SK-N-SH (cell line): ENCODE measurements around the gene ELMOD1. TPM values are rescaled to one million over a fixed set of nuclear protein-coding genes. Genes with fewer than 3 reads are reported as not detected.

Experiments
- CTCF ChIA-PET: fragments of 300-600, 350-600 bp; formaldehyde crosslinking; extraction: SDS; loops from one replicate; lab custom pipeline; 2021; lab: Yijun Ruan, JAX
- POLR2A ChIA-PET: fragments of 350-600 bp; sonication (Branson Sonifier 250); formaldehyde crosslinking; extraction: SDS; loops from one replicate; lab custom pipeline; 2020; ENCODE audit warnings: antibody characterized with exemption, inconsistent platforms; lab: Yijun Ruan, JAX
- DNase-seq: peaks from one replicate; pipeline ENCODE4 v3.0.0; 2012
- H2AFZ ChIP-seq: fragments of 200-600 bp; sonication (generic); 2 replicates; pipeline ENCODE4 v1.8.1; 2016; ENCODE audit warnings: antibody characterized with exemption, mild to moderate bottlenecking, low read depth
- H3F3A ChIP-seq: fragments of 200-600 bp; sonication (generic); replicated peaks from 2 replicates; pipeline ENCODE3; 2016; ENCODE audit warnings: antibody characterized with exemption, mild to moderate bottlenecking; ENCODE audit not compliant: insufficient read depth
- H3K27ac ChIP-seq, 2 experiments: fragments of 200-500 bp in 1 of 2; fragments of 200-600 bp in 1 of 2; sonication (Bioruptor generic) in 1 of 2; sonication (generic), shearing (Covaris generic) in 1 of 2; 2 replicates each; pipeline versions ENCODE4 v1.5.1 to v1.6.1; 2014 to 2016; ENCODE audit warnings: low read depth in 2 of 2, inconsistent platforms in 1 of 2, low read length in 1 of 2, mild to moderate bottlenecking in 1 of 2, mixed read lengths in 1 of 2
- H3K27me3 ChIP-seq: fragments of 200-600 bp; sonication (generic), shearing (Covaris generic); 2 replicates; pipeline ENCODE4 v1.6.1; 2016; ENCODE audit warnings: mixed run types; ENCODE audit not compliant: insufficient read depth
- H3K36me3 ChIP-seq, 2 experiments: fragments of 200-500 bp in 1 of 2; fragments of 200-600 bp in 1 of 2; sonication (Bioruptor generic) in 1 of 2; sonication (generic) in 1 of 2; replicated peaks in 1 of 2; 2 replicates each; pipeline versions ENCODE3 to v1.5.1; 2014 to 2016; ENCODE audit warnings: low read length in 1 of 2, mild to moderate bottlenecking in 1 of 2; ENCODE audit not compliant: insufficient read depth in 2 of 2, control insufficient read depth in 1 of 2
- H3K4me1 ChIP-seq, 2 experiments: fragments of 200-500 bp in 1 of 2; fragments of 200-600 bp in 1 of 2; sonication (Bioruptor generic) in 1 of 2; sonication (generic), shearing (Covaris generic) in 1 of 2; 2 replicates each; pipeline versions ENCODE4 v1.5.1 to v1.6.1; 2014 to 2016; ENCODE audit warnings: low read depth in 1 of 2, low read length in 1 of 2, mixed run types in 1 of 2; ENCODE audit not compliant: insufficient read depth in 2 of 2, control insufficient read depth in 1 of 2
- H3K4me2 ChIP-seq: fragments of 200-600 bp; sonication (generic), shearing (Covaris generic); 2 replicates; pipeline ENCODE4 v1.6.1; 2017; ENCODE audit warnings: mixed run types
- H3K4me3 ChIP-seq, 2 experiments: fragments of 200-500 bp in 1 of 2; fragments of 200-600 bp in 1 of 2; sonication (Bioruptor generic) in 1 of 2; sonication (generic), shearing (Covaris generic) in 1 of 2; 2 replicates each; pipeline versions ENCODE4 v1.5.1 to v1.8.1; 2014 to 2016; ENCODE audit warnings: low read depth in 2 of 2, inconsistent platforms in 1 of 2, low read length in 1 of 2, mild to moderate bottlenecking in 1 of 2, mixed read lengths in 1 of 2, moderate library complexity in 1 of 2
- H3K79me2 ChIP-seq: fragments of 200-600 bp; sonication (generic); 2 replicates; pipeline ENCODE4 v1.8.1; 2017; ENCODE audit warnings: mild to moderate bottlenecking; ENCODE audit not compliant: insufficient read depth
- H3K9ac ChIP-seq: fragments of 200-600 bp; sonication (generic); 2 replicates; pipeline ENCODE4 v1.6.1; 2017; ENCODE audit warnings: mixed run types
- H3K9me2 ChIP-seq: fragments of 200-600 bp; sonication (generic); 2 replicates; pipeline ENCODE4 v1.6.1; 2017; ENCODE audit warnings: mixed run types
- H3K9me3 ChIP-seq: fragments of 200-600 bp; sonication (generic); 2 replicates; pipeline ENCODE4 v1.6.1; 2017; ENCODE audit warnings: mixed run types, mild to moderate bottlenecking, moderate library complexity
- H4K20me1 ChIP-seq: fragments of 200-600 bp; sonication (generic); 2 replicates; pipeline ENCODE4 v1.6.1; 2017; ENCODE audit warnings: mild to moderate bottlenecking, mixed run types; ENCODE audit not compliant: insufficient read depth
- ELF1 ChIP-seq: IDR thresholded peaks from 2 replicates; pipeline ENCODE4 v1.4.0; 2012
- EP300 ChIP-seq, 2 experiments: IDR thresholded peaks; 2 replicates each; pipeline versions ENCODE4 v1.4.0 to v1.6.1; 2012; ENCODE audit warnings: borderline replicate concordance in 1 of 2, low read depth in 1 of 2, low read length in 1 of 2
- EZH2phosphoT487 ChIP-seq: fragments of 200-600 bp; sonication (generic); IDR thresholded peaks from 2 replicates; pipeline ENCODE4 v1.6.1; 2017; ENCODE audit warnings: low read depth, mixed run types, mild to moderate bottlenecking, antibody characterized with exemption, moderate library complexity, borderline replicate concordance
- FOSL2 ChIP-seq: IDR thresholded peaks from 2 replicates; pipeline ENCODE4 v1.4.0; 2012; ENCODE audit warnings: low read depth, mild to moderate bottlenecking, moderate library complexity, borderline replicate concordance
- GABPA ChIP-seq: IDR thresholded peaks from 2 replicates; pipeline ENCODE4 v1.4.0; 2012; ENCODE audit warnings: low read depth, mild to moderate bottlenecking
- GATA2 ChIP-seq: sonication (generic); formaldehyde crosslinking; IDR thresholded peaks from 2 replicates; pipeline ENCODE4 v1.5.0; 2020; ENCODE audit warnings: mild to moderate bottlenecking, missing genetic modification reagents
- MXI1 ChIP-seq: IDR thresholded peaks from 2 replicates; pipeline ENCODE4 v1.6.1; 2012; ENCODE audit warnings: mild to moderate bottlenecking, low read depth, low read length, improper control_type of control experiment
- RAD21 ChIP-seq: IDR thresholded peaks from 2 replicates; pipeline ENCODE4 v1.6.1; 2012; ENCODE audit warnings: mild to moderate bottlenecking, low read length
- RCOR1 ChIP-seq: fragments of 150-350 bp; IDR thresholded peaks from 2 replicates; pipeline ENCODE4 v1.6.1; 2017; ENCODE audit warnings: antibody characterized with exemption, low read length
- SMC3 ChIP-seq: IDR thresholded peaks from 2 replicates; pipeline ENCODE4 v1.6.1; 2012; ENCODE audit warnings: low read depth, low read length, improper control_type of control experiment
- TCF12 ChIP-seq: IDR thresholded peaks from 2 replicates; pipeline ENCODE4 v1.4.0; 2012
- WGBS: methylation state at CpG from one replicate; pipeline ENCODE4 v1.1.6; 2017; ENCODE audit warnings: low lambda C conversion rate; 5-methylcytosine and 5-hydroxymethylcytosine counted together
- polyA plus RNA-seq, 3 experiments: library from polyadenylated mRNA; depleted of rRNA; stranded (reverse); fragments of >200 nt; gene quantifications; 2 replicates each; pipeline ENCODE4 v1.2.3, GENCODE V29; 2012
- TF ChIP-seq, protein P1 (sequence below): fragments of 150-350 bp; IDR thresholded peaks from 2 replicates; pipeline ENCODE4 v1.6.1; 2016; ENCODE audit warnings: mild to moderate bottlenecking, low read depth, low read length
- TF ChIP-seq, protein P2 (sequence below): IDR thresholded peaks from 2 replicates; pipeline ENCODE4 v1.4.0; 2012; ENCODE audit warnings: low read depth
- TF ChIP-seq, protein P3 (sequence below): IDR thresholded peaks from 2 replicates; pipeline ENCODE4; 2012
- TF ChIP-seq, protein P4 (sequence below): fragments of 150-350 bp; IDR thresholded peaks from 2 replicates; pipeline ENCODE4 v1.6.1; 2017; ENCODE audit warnings: antibody characterized with exemption, low read length, low read depth, borderline replicate concordance
- TF ChIP-seq, protein P5 (sequence below): IDR thresholded peaks from 2 replicates; pipeline ENCODE4 v1.6.1; 2012; ENCODE audit warnings: mild to moderate bottlenecking, low read depth, low read length, moderate library complexity
- TF ChIP-seq, protein P6 (sequence below): IDR thresholded peaks from 2 replicates; pipeline ENCODE4 v1.4.0; 2012; ENCODE audit warnings: low read depth, borderline replicate concordance

Gene ELMOD1
- polyA plus RNA-seq, 1 of the 3 experiments (the other 2 are of a cell fraction) = not detected

DNA sequence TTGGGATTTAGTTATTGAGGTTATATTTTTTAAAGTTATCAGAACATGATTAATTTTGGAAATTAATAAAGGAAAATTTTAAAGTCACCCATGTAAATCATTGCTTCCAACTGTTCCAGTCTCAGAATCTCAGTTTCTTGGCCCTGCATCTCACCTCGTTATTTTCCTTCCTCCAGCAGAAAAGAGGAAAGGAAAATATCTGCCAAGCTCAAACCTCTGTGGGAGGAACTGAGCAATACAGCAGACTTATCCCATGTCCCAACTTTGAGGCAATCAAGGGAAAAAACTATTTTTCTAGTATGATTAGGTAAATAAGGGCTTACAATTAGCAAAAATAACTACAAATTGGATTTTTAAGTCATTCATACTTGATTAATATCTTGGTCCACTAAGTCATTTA, 30.1 kb downstream of the ELMOD1 start:
- TF ChIP-seq SMC3 (no peak), RCOR1 (no peak), GABPA (no peak), ELF1 (no peak), MXI1 (no peak), EZH2phosphoT487 (no peak)
- TF ChIP-seq, protein P1, sequence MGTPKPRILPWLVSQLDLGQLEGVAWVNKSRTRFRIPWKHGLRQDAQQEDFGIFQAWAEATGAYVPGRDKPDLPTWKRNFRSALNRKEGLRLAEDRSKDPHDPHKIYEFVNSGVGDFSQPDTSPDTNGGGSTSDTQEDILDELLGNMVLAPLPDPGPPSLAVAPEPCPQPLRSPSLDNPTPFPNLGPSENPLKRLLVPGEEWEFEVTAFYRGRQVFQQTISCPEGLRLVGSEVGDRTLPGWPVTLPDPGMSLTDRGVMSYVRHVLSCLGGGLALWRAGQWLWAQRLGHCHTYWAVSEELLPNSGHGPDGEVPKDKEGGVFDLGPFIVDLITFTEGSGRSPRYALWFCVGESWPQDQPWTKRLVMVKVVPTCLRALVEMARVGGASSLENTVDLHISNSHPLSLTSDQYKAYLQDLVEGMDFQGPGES = no peak
- TF ChIP-seq, protein P2, sequence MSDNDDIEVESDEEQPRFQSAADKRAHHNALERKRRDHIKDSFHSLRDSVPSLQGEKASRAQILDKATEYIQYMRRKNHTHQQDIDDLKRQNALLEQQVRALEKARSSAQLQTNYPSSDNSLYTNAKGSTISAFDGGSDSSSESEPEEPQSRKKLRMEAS = no peak
- Histone ChIP-seq H3K36me3 (no peaks in the 10 kb centered on the region), H4K20me1 (no peaks in the 10 kb centered on the region), H3K4me1 (no peaks in the 10 kb centered on the region), H3K79me2 (no peaks in the 10 kb centered on the region), H3K27ac (no peak overlapping the region), H3K9me3 (no peaks in the 10 kb centered on the region), H2AFZ (no peak overlapping the region), H3K4me2 (no peak overlapping the region), H3K9ac (no peak overlapping the region), H3K9me2 (no peaks in the 10 kb centered on the region), H3K27me3 (peaks cover 31% of the 10 kb centered on the region; the same call in 1 of the 2 replicates), H3K4me3 (no peak overlapping the region), H3F3A (no peaks in the 10 kb centered on the region)
- CTCF ChIA-PET = interaction anchor here (1.2 kb wide), 1 partner anchor 19 kb away, joined by 3 read pairs; no protein-coding TSS in a partner anchor
- no peak for DNase-seq
- POLR2A ChIA-PET = no interaction called here
- WGBS = 8% methylated on average over 1 of the region's 1 CpG

DNA sequence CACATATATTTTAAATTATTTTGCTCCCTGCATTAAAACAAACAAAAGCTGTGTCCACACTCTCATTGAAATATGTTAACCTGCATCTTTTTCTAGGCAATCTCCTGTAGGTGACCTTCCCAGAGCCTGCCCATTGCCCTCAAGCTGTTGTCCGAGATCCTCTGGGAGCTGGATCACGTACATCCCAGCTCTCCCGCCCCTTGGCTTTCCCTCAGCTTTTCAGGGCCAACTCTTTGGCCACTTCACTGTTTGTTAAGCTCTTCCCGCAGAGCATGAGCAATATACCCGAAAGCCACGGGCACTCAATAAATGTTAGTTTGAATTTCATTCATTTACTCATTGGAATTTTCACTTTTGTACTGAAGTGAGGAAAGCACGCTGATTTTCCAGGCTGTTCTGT, 32.2 kb downstream of the ELMOD1 start:
- no peaks in the 10 kb centered on the region for H3K36me3 ChIP-seq
- 26% methylated on average over 7 of the region's 7 CpGs for WGBS
- peaks cover 26% of the 10 kb centered on the region; the same call in 1 of the 2 replicates for H3K27me3 ChIP-seq
- H4K20me1 ChIP-seq = no peaks in the 10 kb centered on the region
- CTCF ChIA-PET = interaction anchor here (0.5 kb wide), 1 partner anchor 134 kb away, joined by 3 read pairs; no protein-coding TSS in a partner anchor
- H3F3A ChIP-seq = no peaks in the 10 kb centered on the region
- no peak overlapping the region for H3K27ac ChIP-seq
- TF ChIP-seq, protein P3, sequence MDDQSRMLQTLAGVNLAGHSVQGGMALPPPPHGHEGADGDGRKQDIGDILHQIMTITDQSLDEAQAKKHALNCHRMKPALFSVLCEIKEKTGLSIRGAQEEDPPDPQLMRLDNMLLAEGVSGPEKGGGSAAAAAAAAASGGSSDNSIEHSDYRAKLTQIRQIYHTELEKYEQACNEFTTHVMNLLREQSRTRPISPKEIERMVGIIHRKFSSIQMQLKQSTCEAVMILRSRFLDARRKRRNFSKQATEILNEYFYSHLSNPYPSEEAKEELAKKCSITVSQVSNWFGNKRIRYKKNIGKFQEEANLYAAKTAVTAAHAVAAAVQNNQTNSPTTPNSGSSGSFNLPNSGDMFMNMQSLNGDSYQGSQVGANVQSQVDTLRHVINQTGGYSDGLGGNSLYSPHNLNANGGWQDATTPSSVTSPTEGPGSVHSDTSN = no peak
- no peak for TF ChIP-seq MXI1
- TF ChIP-seq GABPA = no peak
- TF ChIP-seq, protein P4, sequence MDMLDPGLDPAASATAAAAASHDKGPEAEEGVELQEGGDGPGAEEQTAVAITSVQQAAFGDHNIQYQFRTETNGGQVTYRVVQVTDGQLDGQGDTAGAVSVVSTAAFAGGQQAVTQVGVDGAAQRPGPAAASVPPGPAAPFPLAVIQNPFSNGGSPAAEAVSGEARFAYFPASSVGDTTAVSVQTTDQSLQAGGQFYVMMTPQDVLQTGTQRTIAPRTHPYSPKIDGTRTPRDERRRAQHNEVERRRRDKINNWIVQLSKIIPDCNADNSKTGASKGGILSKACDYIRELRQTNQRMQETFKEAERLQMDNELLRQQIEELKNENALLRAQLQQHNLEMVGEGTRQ = no peak
- no peak for TF ChIP-seq RCOR1
- no peak for TF ChIP-seq TCF12
- no peak for TF ChIP-seq RAD21
- TF ChIP-seq, protein P5, sequence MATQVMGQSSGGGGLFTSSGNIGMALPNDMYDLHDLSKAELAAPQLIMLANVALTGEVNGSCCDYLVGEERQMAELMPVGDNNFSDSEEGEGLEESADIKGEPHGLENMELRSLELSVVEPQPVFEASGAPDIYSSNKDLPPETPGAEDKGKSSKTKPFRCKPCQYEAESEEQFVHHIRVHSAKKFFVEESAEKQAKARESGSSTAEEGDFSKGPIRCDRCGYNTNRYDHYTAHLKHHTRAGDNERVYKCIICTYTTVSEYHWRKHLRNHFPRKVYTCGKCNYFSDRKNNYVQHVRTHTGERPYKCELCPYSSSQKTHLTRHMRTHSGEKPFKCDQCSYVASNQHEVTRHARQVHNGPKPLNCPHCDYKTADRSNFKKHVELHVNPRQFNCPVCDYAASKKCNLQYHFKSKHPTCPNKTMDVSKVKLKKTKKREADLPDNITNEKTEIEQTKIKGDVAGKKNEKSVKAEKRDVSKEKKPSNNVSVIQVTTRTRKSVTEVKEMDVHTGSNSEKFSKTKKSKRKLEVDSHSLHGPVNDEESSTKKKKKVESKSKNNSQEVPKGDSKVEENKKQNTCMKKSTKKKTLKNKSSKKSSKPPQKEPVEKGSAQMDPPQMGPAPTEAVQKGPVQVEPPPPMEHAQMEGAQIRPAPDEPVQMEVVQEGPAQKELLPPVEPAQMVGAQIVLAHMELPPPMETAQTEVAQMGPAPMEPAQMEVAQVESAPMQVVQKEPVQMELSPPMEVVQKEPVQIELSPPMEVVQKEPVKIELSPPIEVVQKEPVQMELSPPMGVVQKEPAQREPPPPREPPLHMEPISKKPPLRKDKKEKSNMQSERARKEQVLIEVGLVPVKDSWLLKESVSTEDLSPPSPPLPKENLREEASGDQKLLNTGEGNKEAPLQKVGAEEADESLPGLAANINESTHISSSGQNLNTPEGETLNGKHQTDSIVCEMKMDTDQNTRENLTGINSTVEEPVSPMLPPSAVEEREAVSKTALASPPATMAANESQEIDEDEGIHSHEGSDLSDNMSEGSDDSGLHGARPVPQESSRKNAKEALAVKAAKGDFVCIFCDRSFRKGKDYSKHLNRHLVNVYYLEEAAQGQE = no peak
- TF ChIP-seq, protein P6, sequence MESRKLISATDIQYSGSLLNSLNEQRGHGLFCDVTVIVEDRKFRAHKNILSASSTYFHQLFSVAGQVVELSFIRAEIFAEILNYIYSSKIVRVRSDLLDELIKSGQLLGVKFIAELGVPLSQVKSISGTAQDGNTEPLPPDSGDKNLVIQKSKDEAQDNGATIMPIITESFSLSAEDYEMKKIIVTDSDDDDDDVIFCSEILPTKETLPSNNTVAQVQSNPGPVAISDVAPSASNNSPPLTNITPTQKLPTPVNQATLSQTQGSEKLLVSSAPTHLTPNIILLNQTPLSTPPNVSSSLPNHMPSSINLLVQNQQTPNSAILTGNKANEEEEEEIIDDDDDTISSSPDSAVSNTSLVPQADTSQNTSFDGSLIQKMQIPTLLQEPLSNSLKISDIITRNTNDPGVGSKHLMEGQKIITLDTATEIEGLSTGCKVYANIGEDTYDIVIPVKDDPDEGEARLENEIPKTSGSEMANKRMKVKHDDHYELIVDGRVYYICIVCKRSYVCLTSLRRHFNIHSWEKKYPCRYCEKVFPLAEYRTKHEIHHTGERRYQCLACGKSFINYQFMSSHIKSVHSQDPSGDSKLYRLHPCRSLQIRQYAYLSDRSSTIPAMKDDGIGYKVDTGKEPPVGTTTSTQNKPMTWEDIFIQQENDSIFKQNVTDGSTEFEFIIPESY = no peak
- TF ChIP-seq ELF1 = no peak
- TF ChIP-seq FOSL2 = no peak
- TF ChIP-seq EP300 (IDR thresholded peaks at IDR 0.05; ENCODE audit: borderline replicate concordance in 1 of 2, low read depth in 1 of 2, low read length in 1 of 2) = no peak
- no peak for TF ChIP-seq GATA2 (CRISPR knock-in tag)
- TF ChIP-seq, all 33 proteins: peak for 0
- POLR2A ChIA-PET = no interaction called here
- no peaks in the 10 kb centered on the region for H3K9me3 ChIP-seq
- H3K9me2 ChIP-seq = no peaks in the 10 kb centered on the region
- H3K79me2 ChIP-seq = no peaks in the 10 kb centered on the region
- no peak overlapping the region for H3K9ac ChIP-seq
- no peak for DNase-seq
- H3K4me1 ChIP-seq = no peaks in the 10 kb centered on the region
- H3K4me2 ChIP-seq = no peak overlapping the region
- H2AFZ ChIP-seq = no peak overlapping the region
- no peak overlapping the region for H3K4me3 ChIP-seq
